Measurements from ENCODE around the gene KCNT1. TPM values are rescaled to one million over a fixed set of nuclear protein-coding genes. Genes with fewer than 3 reads are reported as not detected.
A peak's percentile ranks its signal among the peaks of the same experiment; 100 is the strongest.

Gene KCNT1
- total and polyA plus RNA-seq, 11 donors: 0.21 to 7.4 (median 1.9) TPM

DNA sequence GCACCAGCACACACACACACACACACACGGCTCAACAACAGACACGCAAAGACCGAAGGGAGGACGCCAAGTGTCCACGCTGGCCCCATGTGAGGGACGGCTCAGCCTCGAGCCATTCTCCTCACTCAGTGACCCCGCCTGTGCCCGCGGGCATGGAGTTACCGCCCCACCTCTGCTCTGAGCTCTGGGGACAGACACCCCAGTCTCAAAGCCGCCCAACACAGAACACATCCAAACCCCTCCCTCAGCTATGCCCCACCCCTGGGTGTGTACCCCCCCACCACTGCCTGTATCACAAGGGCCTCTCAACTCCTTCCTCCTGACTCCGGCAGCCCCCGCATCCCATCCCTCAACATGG is 124.2 kb downstream of the KCNT1 start:
- Histone ChIP-seq H3K9me3 (peaks cover 0 to 17% (median 3%) of the 10 kb centered on the region in 12 donors), H3K27ac (no peak overlapping the region), H3K4me3 (no peak overlapping the region), H3K36me3 (peaks cover 0 to 55% (median 37%) of the 10 kb centered on the region in 9 donors), H3K27me3 (no peaks in the 10 kb centered on the region), H3K4me1 (no peaks in the 10 kb centered on the region)
- intact Hi-C loops (cut with DNase I): no loop called here
- ATAC-seq (peak in 1 of 4 donors; percentile 31), DNase-seq (no peak)
- TF ChIP-seq POLR2A (IDR thresholded peaks at IDR 0.05) (no peak), CTCF (IDR thresholded peaks at IDR 0.05) (no peak)
- WGBS, 4 donors: 93 to 99% (median 97%) methylated on average over 14 of the region's 14 CpGs

DNA sequence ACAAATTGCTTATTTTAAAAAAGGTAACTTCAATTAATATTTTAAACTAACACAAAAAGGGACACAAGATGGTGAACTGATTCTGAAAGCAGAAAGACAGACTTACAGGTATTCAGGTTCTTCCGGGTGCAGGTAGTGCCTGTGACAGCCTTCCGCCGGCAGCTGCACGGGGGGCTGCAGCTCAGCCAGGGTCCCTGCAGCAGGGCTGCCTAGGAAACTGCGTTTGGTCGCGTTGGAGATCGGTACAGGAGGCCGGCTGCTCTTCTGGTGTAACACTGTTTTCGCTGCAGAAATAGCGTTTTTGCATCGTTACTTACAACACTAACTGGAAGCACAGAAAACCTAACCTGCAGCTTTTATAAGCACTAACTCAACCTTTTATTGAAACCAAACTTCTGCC is 125.3 kb downstream of the KCNT1 start:
- WGBS, 4 donors: 92 to 98% (median 94%) methylated on average over 12 of the region's 12 CpGs
- peaks cover 0 to 17% (median 3%) of the 10 kb centered on the region in 12 donors for H3K9me3 ChIP-seq
- no peaks in the 10 kb centered on the region for H3K4me1 ChIP-seq
- H3K27me3 ChIP-seq: no peaks in the 10 kb centered on the region
- H3K27ac ChIP-seq: no peak overlapping the region
- no peak for TF ChIP-seq POLR2A (IDR thresholded peaks at IDR 0.05)
- no peak for TF ChIP-seq CTCF (IDR thresholded peaks at IDR 0.05)
- H3K36me3 ChIP-seq: peaks cover 0 to 44% (median 26%) of the 10 kb centered on the region in 9 donors
- H3K4me3 ChIP-seq: no peak overlapping the region
- DNase-seq (no peak), ATAC-seq (no peak)
- intact Hi-C loops (cut with DNase I): no loop called here

DNA sequence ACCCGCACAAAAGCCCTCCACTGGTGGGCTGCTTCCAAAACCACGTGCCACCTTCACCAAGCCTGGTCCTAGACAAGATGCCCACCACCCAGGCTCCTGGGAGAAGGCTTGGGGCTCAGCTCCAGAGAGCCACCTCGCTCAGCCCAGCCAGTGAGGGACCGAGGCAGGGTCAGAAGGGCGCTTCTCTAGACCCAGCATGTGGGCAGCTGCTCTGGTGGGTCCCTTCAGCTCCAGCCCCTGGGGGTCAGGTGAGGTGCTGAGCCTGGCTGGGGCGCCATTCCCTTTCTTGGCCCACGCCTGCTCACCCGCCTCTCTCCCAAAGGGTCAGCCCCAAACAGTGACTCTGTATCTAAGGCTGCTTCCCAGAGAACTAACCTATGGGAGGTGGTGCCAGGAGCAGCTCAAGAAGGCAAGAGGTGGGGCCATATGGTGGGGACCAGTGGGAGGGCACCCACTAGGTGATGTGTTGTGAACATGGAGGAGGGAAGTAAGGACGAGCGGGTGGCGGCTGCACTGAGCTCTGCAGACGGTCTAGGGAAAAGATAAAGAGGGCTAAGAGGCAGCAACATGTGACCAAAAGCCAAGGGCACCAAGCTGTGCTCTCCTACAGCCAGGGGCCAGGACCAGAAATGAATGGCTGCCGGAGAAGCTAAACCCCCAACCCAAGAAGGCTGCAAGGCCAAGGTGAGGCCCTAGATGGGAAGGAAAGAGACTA is 126.0 kb downstream of the KCNT1 start:
- ATAC-seq (no peak), DNase-seq (no peak)
- Histone ChIP-seq H3K27me3 (no peaks in the 10 kb centered on the region), H3K4me3 (no peak overlapping the region), H3K36me3 (peaks cover 0 to 37% (median 18%) of the 10 kb centered on the region in 9 donors), H3K9me3 (peaks cover 0 to 17% (median 3%) of the 10 kb centered on the region in 12 donors), H3K4me1 (no peaks in the 10 kb centered on the region), H3K27ac (no peak overlapping the region)
- 97 to 98% (median 97%) methylated on average over 13 of the region's 13 CpGs for WGBS, 4 donors
- TF ChIP-seq POLR2A (IDR thresholded peaks at IDR 0.05) (no peak), CTCF (IDR thresholded peaks at IDR 0.05) (no peak)
- intact Hi-C loops (cut with DNase I): no loop called here

DNA sequence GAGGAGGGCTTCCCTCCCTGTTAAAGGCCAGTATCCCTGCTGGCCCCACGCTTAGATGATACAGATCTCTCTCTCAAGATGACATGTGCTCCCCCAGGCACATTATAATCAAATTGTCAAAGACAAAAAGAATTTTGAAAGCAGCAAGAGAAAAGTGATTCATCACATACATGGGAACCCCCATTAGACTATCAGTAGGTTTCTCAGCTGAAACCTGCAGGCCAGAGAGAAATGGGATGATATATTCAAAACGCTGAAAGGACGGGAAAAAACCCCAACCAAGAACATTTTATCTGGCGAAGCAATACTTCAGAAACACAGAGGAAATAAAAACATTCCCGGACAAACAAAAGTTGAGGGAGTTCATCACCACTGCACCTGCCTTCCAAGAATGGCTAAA is 126.7 kb downstream of the KCNT1 start:
- WGBS, 4 donors: 95 to 97% (median 97%) methylated on average over 5 of the region's 5 CpGs
- intact Hi-C loops (cut with DNase I): no loop called here
- no peaks in the 10 kb centered on the region for H3K4me1 ChIP-seq
- ATAC-seq (no peak), DNase-seq (no peak)
- peaks cover 0 to 30% (median 12%) of the 10 kb centered on the region in 9 donors for H3K36me3 ChIP-seq
- no peak overlapping the region for H3K27ac ChIP-seq
- TF ChIP-seq CTCF (IDR thresholded peaks at IDR 0.05): no peak
- TF ChIP-seq POLR2A (IDR thresholded peaks at IDR 0.05): no peak
- no peak overlapping the region for H3K4me3 ChIP-seq
- H3K9me3 ChIP-seq: peaks cover 0 to 17% (median 3%) of the 10 kb centered on the region in 12 donors
- H3K27me3 ChIP-seq: no peaks in the 10 kb centered on the region
